HepG2 (cell line): ENCODE results near the gene CRLF1. TPM values are rescaled to one million over a fixed set of nuclear protein-coding genes. Genes with fewer than 3 reads are reported as not detected.
A peak's percentile ranks its signal among the peaks of the same experiment; 100 is the strongest.

ENCODE experiments used
- GFI1 ChIP-seq: sonication (generic); formaldehyde crosslinking; IDR thresholded peaks from 2 replicates; pipeline ENCODE4 v1.5.0; 2020; ENCODE audit warnings: missing genetic modification reagents, mild to moderate bottlenecking, borderline replicate concordance
- PHF5A ChIP-seq: IDR thresholded peaks from one replicate; pipeline ENCODE4 v1.6.1; 2018; ENCODE audit warnings: low read depth, missing genetic modification reagents; ENCODE audit not compliant: unreplicated experiment
- POGZ ChIP-seq: sonication (generic); formaldehyde crosslinking; IDR thresholded peaks from 2 replicates; pipeline ENCODE4 v1.4.0; 2020; ENCODE audit warnings: mild to moderate bottlenecking, missing genetic modification reagents
- PRMT3 ChIP-seq: sonication (generic); formaldehyde crosslinking; IDR thresholded peaks from 2 replicates; pipeline ENCODE4 v1.8.1; 2022; ENCODE audit warnings: low read depth, mild to moderate bottlenecking, moderate library complexity, missing genetic modification reagents, borderline replicate concordance
- REPIN1 ChIP-seq: sonication (generic); formaldehyde crosslinking; IDR thresholded peaks from 2 replicates; pipeline ENCODE4 v1.8.0; 2022; ENCODE audit warnings: missing genetic modification reagents, low read depth, mild to moderate bottlenecking, borderline replicate concordance
- XBP1 ChIP-seq: sonication (generic); formaldehyde crosslinking; IDR thresholded peaks from 2 replicates; pipeline ENCODE4 v1.5.0; 2020; ENCODE audit warnings: missing genetic modification reagents
- ZNF10 ChIP-seq: sonication (generic); formaldehyde crosslinking; IDR thresholded peaks from 2 replicates; pipeline ENCODE4 v1.4.0; 2020; ENCODE audit warnings: mild to moderate bottlenecking, low read depth, missing genetic modification reagents, borderline replicate concordance
- ZNF121 ChIP-seq: sonication (generic); formaldehyde crosslinking; IDR thresholded peaks from 2 replicates; pipeline ENCODE4 v1.5.0; 2020; ENCODE audit warnings: mild to moderate bottlenecking, missing genetic modification reagents
- ZNF138 ChIP-seq: sonication (generic); formaldehyde crosslinking; IDR thresholded peaks from 2 replicates; pipeline ENCODE4 v1.5.0; 2020; ENCODE audit warnings: mild to moderate bottlenecking, low read depth, missing genetic modification reagents
- ZNF773 ChIP-seq: sonication (generic); formaldehyde crosslinking; IDR thresholded peaks from 2 replicates; pipeline ENCODE4 v1.4.0; 2020; ENCODE audit warnings: missing genetic modification reagents, borderline replicate concordance
- ZNF788 ChIP-seq: sonication (generic); formaldehyde crosslinking; IDR thresholded peaks from 2 replicates; pipeline ENCODE4 v1.5.0; 2020; ENCODE audit warnings: mild to moderate bottlenecking, missing genetic modification reagents, borderline replicate concordance
- polyA plus RNA-seq, 8 experiments: library from polyadenylated mRNA; depleted of rRNA in 3 of 8; stranded (reverse) in 7 of 8; unstranded in 1 of 8; fragments of >200 nt; fragmentation: Illumina TruSeq in 4 of 8; extraction: Trizol in 4 of 8; gene quantifications; 2 replicates each; pipeline versions ENCODE4 v1.2.1 to v1.2.3, GENCODE V29; 2011 to 2016; ENCODE audit warnings: low read depth in 4 of 8, missing spikeins in 1 of 8, mixed read lengths in 1 of 8; ENCODE audit not compliant: insufficient read depth in 1 of 8
- total RNA-seq, 5 experiments: library from RNA; depleted of rRNA; stranded (reverse); fragments of >200 nt; fragmentation: Illumina TruSeq; extraction: Trizol; gene quantifications; 2 replicates each; pipeline ENCODE4 v1.2.3, GENCODE V29; 2016; ENCODE audit warnings: low read depth in 1 of 5
- TF ChIP-seq, protein P1 (sequence below): sonication (generic); formaldehyde crosslinking; IDR thresholded peaks from 2 replicates; pipeline ENCODE4 v1.4.0; 2020; ENCODE audit warnings: low read depth, missing genetic modification reagents
- TF ChIP-seq, protein P2 (sequence below): sonication (generic); formaldehyde crosslinking; IDR thresholded peaks from 2 replicates; pipeline ENCODE4 v1.4.0; 2020; ENCODE audit warnings: missing genetic modification reagents, mild to moderate bottlenecking, borderline replicate concordance
- TF ChIP-seq, protein P3 (sequence below): sonication (generic); formaldehyde crosslinking; IDR thresholded peaks from 2 replicates; pipeline ENCODE4 v1.9.0; 2022; ENCODE audit warnings: missing genetic modification reagents, mild to moderate bottlenecking, borderline replicate concordance
- TF ChIP-seq, protein P4 (sequence below): IDR thresholded peaks from 2 replicates; pipeline ENCODE4 v1.6.1; 2016
- TF ChIP-seq, protein P5 (sequence below): sonication (generic); formaldehyde crosslinking; IDR thresholded peaks from 2 replicates; pipeline ENCODE4 v1.4.0; 2020; ENCODE audit warnings: missing genetic modification reagents, borderline replicate concordance

Gene CRLF1
- total and polyA plus RNA-seq, 2 of the 13 experiments (the other 11 are each of a cell fraction or from before 2014, with no cell fraction given) = 217 to 296 TPM

DNA sequence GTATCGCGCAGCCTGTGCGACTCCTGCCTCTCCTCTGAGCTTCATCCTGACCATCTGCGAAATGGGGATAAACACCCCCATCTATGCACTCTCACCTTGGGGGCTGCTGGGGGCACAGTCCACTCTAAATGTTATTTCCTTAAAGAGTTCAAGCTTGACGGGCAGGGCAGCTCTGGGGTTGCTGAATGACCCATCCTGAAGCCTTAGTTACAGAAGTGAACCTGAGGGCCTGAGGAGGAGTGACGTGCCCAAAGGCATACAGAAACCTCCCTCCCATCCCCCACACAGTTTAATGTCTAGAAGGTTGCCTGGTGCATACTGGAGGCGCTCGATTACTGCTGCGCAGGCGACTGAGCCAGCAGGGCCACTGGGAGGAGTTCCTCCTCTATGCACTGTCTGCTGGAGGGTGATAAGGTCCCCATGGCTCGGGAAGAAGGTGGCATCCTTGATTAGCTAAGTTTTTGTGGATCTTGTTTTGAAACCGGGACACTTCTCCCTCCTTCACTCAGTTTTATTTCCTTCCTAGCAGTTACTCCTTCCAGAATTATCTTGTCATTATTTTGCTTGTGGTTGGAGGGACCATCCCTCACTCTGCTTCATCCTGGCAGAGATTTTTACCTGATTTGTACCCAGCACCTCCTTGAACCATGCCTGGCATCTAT lies 62.7 kb downstream of the CRLF1 start (continued):
- TF ChIP-seq, protein P1, sequence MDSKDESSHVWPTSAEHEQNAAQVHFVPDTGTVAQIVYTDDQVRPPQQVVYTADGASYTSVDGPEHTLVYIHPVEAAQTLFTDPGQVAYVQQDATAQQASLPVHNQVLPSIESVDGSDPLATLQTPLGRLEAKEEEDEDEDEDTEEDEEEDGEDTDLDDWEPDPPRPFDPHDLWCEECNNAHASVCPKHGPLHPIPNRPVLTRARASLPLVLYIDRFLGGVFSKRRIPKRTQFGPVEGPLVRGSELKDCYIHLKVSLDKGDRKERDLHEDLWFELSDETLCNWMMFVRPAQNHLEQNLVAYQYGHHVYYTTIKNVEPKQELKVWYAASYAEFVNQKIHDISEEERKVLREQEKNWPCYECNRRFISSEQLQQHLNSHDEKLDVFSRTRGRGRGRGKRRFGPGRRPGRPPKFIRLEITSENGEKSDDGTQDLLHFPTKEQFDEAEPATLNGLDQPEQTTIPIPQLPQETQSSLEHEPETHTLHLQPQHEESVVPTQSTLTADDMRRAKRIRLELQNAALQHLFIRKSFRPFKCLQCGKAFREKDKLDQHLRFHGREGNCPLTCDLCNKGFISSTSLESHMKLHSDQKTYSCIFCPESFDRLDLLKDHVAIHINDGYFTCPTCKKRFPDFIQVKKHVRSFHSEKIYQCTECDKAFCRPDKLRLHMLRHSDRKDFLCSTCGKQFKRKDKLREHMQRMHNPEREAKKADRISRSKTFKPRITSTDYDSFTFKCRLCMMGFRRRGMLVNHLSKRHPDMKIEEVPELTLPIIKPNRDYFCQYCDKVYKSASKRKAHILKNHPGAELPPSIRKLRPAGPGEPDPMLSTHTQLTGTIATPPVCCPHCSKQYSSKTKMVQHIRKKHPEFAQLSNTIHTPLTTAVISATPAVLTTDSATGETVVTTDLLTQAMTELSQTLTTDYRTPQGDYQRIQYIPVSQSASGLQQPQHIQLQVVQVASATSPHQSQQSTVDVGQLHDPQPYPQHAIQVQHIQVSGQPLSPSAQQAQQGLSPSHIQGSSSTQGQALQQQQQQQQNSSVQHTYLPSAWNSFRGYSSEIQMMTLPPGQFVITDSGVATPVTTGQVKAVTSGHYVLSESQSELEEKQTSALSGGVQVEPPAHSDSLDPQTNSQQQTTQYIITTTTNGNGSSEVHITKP (CRISPR knock-in tag) = no peak
- TF ChIP-seq REPIN1 (CRISPR knock-in tag) (no peak), ZNF788 (CRISPR knock-in tag) (peak; percentile 36; the same call in 1 of the 2 replicates), ZNF121 (CRISPR knock-in tag) (no peak), ZNF773 (CRISPR knock-in tag) (no peak), POGZ (CRISPR knock-in tag) (no peak), PHF5A (no peak), PRMT3 (CRISPR knock-in tag) (no peak), GFI1 (CRISPR knock-in tag) (no peak), ZNF138 (CRISPR knock-in tag) (no peak), XBP1 (CRISPR knock-in tag) (no peak), ZNF10 (no peak)
- TF ChIP-seq, protein P2, sequence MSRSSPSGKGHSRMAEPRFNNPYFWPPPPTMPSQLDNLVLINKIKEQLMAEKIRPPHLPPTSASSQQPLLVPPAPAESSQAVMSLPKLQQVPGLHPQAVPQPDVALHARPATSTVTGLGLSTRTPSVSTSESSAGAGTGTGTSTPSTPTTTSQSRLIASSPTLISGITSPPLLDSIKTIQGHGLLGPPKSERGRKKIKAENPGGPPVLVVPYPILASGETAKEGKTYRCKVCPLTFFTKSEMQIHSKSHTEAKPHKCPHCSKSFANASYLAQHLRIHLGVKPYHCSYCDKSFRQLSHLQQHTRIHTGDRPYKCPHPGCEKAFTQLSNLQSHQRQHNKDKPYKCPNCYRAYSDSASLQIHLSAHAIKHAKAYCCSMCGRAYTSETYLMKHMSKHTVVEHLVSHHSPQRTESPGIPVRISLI = no peak
- TF ChIP-seq, protein P3, sequence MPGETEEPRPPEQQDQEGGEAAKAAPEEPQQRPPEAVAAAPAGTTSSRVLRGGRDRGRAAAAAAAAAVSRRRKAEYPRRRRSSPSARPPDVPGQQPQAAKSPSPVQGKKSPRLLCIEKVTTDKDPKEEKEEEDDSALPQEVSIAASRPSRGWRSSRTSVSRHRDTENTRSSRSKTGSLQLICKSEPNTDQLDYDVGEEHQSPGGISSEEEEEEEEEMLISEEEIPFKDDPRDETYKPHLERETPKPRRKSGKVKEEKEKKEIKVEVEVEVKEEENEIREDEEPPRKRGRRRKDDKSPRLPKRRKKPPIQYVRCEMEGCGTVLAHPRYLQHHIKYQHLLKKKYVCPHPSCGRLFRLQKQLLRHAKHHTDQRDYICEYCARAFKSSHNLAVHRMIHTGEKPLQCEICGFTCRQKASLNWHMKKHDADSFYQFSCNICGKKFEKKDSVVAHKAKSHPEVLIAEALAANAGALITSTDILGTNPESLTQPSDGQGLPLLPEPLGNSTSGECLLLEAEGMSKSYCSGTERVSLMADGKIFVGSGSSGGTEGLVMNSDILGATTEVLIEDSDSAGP (CRISPR knock-in tag) = peak; percentile 98
- TF ChIP-seq, protein P4, sequence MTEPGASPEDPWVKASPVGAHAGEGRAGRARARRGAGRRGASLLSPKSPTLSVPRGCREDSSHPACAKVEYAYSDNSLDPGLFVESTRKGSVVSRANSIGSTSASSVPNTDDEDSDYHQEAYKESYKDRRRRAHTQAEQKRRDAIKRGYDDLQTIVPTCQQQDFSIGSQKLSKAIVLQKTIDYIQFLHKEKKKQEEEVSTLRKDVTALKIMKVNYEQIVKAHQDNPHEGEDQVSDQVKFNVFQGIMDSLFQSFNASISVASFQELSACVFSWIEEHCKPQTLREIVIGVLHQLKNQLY (CRISPR knock-in tag) = no peak
- TF ChIP-seq, protein P5, sequence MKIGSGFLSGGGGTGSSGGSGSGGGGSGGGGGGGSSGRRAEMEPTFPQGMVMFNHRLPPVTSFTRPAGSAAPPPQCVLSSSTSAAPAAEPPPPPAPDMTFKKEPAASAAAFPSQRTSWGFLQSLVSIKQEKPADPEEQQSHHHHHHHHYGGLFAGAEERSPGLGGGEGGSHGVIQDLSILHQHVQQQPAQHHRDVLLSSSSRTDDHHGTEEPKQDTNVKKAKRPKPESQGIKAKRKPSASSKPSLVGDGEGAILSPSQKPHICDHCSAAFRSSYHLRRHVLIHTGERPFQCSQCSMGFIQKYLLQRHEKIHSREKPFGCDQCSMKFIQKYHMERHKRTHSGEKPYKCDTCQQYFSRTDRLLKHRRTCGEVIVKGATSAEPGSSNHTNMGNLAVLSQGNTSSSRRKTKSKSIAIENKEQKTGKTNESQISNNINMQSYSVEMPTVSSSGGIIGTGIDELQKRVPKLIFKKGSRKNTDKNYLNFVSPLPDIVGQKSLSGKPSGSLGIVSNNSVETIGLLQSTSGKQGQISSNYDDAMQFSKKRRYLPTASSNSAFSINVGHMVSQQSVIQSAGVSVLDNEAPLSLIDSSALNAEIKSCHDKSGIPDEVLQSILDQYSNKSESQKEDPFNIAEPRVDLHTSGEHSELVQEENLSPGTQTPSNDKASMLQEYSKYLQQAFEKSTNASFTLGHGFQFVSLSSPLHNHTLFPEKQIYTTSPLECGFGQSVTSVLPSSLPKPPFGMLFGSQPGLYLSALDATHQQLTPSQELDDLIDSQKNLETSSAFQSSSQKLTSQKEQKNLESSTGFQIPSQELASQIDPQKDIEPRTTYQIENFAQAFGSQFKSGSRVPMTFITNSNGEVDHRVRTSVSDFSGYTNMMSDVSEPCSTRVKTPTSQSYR (CRISPR knock-in tag) = peak; percentile 67; the same call in 1 of the 2 replicates
